AG10803 (cell line): ENCODE measurements around the gene TOMM40.
"Not testable (repeated sequence)": the region's sequence is repeated elsewhere in the genome, so short reads cannot be mapped to it uniquely, and the experiment has no call there.

Experiments used
- DNase-seq: peaks from one replicate; pipeline ENCODE4 v3.0.0; 2010; ENCODE audit warnings: low read depth
- H3K4me3 ChIP-seq: 2 replicates; pipeline ENCODE4 v1.5.1; 2011; ENCODE audit warnings: mild to moderate bottlenecking, low read length, control low read depth
- TF ChIP-seq, protein P1 (sequence below): conservative IDR thresholded peaks from 2 replicates; pipeline ENCODE4 v1.5.1; 2011; ENCODE audit warnings: mild to moderate bottlenecking, low read length, control low read depth, inconsistent platforms

TOMM40 gene

DNA sequence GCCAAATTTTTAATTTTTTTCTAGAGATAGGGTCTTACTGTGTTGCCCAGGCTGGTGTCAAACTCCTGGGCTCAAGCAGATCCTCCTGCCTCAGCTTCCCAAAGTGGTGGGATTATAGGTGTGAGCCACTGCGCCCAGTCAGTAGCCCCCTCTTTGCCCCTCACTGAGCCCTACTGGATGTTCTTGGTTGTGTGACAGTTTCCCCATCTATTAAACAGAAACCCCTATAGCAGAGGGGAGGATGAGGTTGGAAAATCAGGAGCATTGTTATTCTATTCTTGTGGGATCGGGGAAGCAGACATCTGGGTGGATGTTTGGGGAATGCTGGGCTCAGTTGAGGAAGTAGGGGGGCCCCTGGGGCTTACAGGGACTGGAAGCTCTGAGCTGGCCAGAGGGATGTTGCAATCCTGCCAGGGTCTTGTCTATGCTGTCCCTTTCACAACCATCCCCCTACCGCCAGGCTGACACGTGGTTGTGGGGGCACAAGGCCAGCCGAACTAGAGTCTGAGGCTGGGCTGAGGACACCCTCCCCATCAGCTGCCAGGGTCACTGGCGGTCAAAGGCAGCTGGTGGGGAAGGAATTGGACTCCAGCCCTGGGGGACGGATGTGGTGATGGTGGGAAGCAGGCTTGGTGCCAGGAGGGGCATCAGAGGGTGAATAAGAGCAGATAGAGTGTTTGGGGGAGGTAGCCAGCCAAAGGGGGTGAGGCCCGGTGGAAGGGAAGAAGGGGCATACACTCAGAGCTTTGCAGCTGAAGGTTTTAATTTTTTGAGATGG, 34.2 kb downstream of the TOMM40 start:
- peak; percentile 76 for DNase-seq
- TF ChIP-seq, protein P1, sequence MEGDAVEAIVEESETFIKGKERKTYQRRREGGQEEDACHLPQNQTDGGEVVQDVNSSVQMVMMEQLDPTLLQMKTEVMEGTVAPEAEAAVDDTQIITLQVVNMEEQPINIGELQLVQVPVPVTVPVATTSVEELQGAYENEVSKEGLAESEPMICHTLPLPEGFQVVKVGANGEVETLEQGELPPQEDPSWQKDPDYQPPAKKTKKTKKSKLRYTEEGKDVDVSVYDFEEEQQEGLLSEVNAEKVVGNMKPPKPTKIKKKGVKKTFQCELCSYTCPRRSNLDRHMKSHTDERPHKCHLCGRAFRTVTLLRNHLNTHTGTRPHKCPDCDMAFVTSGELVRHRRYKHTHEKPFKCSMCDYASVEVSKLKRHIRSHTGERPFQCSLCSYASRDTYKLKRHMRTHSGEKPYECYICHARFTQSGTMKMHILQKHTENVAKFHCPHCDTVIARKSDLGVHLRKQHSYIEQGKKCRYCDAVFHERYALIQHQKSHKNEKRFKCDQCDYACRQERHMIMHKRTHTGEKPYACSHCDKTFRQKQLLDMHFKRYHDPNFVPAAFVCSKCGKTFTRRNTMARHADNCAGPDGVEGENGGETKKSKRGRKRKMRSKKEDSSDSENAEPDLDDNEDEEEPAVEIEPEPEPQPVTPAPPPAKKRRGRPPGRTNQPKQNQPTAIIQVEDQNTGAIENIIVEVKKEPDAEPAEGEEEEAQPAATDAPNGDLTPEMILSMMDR: no peak

DNA sequence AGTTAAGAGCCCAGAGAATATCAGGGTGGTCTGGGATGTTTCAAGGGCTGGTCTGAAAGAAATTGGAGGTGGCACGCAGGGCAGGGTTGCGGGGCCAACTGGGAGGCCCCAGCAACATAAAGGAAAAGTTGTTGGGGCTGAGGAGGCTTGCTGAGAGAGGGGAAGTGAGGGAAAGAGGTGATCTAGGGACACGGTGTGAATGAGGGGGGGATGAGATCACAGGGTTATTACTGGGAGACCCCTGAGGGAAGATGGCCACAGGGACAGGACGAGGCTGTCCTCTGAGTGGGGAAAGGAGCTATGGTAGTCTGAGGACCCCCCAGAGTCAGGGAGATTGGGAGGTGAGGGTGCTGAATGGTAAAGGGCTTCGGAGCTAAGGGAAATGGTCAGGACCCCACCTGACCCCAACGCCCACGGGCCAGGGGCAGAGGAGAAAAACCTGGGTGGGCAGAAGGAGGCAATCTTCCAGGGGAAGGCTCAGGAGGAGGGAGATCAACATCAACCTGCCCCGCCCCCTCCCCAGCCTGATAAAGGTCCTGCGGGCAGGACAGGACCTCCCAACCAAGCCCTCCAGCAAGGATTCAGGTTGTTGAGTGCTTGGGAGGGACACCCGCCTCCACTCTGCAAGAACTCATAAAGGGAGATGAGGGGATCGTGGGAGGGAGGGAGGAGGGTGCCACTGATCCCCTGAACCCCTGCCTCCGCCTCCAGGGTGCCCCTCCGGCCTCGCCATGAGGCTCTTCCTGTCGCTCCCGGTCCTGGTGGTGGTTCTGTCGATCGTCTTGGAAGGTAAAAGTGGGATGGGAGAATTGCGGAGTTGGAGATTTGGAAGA, 35.4 kb downstream of the TOMM40 start:
- not testable (repeated sequence) for H3K4me3 ChIP-seq, DNase-seq

More for the DNA sequence above, 34.2 kb downstream of the TOMM40 start:
- H3K4me3 ChIP-seq: no peak overlapping the region

DNA sequence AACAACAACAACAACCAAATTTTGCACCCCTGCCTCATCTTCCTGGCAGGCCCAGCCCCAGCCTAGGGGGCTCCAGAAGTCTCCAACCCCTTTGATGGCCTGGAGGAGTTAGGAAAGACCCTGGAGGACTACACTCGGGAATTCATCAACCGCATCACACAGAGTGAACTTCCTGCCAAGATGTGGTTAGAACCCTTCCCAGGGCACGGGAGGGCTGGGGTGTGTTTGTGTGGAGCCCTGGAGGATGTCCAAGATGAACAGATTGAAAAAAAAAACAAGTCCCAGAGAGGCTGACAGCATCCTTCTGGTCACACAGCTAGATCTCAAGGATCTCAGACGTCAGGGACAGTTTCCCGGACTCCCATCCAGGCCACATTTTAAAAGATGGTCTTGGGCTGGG, 36.7 kb downstream of the TOMM40 start:
- TF ChIP-seq, protein P1: no peak
- no peak overlapping the region for H3K4me3 ChIP-seq

GRCh38 chr19:44930088-44930487, 39.0 kb downstream of the TOMM40 start:
- H3K4me3 ChIP-seq: no peak overlapping the region
- TF ChIP-seq, protein P1: no peak
- no peak for DNase-seq

More for the DNA sequence above, 36.7 kb downstream of the TOMM40 start:
- peak; percentile 69 for DNase-seq

GRCh38 chr19:44931541-44931940, 40.5 kb downstream of the TOMM40 start:
- H3K4me3 ChIP-seq: no peak overlapping the region
- TF ChIP-seq, protein P1: no peak
- no peak for DNase-seq

DNA sequence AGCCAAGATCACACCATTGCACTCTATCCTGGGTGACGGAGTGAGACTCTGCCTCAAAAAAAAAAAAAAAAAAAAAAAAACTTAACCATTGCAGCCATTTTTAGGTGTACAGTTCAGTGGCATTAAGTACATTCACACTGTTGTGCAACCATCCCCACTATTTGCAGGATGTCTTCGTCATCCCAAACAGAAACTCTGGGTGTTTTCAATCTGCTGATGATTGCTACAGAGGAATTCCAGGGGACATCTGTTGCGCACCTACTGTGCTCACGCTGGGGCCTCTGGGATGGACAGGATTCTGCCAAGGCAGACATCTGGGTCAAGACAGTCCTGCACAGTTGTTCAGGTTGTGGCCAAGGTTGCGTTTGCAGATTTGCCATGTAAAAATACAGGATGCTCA, 48.6 kb downstream of the TOMM40 start:
- no peak overlapping the region for H3K4me3 ChIP-seq
- TF ChIP-seq, protein P1: no peak
- DNase-seq: peak; percentile 11

GRCh38 chr19:44942067-44942571, 51.1 kb downstream of the TOMM40 start, which contains the start of gene APOC4:
Gene APOC4 (plus strand): TSS chr19:44942237. CDS start chr19:44942278, 41 bp downstream.
- TF ChIP-seq, protein P1: no peak
- H3K4me3 ChIP-seq: no peak within 1 kb of the TSS

More at GRCh38 chr19:44942067-44942571, 51.1 kb downstream of the TOMM40 start, which contains the start of gene APOC4:
- DNase-seq: no peak
